ENCODE data around the gene NBPF12. TPM values are rescaled to one million over a fixed set of nuclear protein-coding genes. Genes with fewer than 3 reads are reported as not detected.
"Not testable (repeated sequence)": the region's sequence is repeated elsewhere in the genome, so short reads cannot be mapped to it uniquely, and the experiment has no call there.

NBPF12 gene
- total RNA-seq, 3 donors from 2014 or later = 5.8 to 6.6 (median 6.3) TPM

DNA sequence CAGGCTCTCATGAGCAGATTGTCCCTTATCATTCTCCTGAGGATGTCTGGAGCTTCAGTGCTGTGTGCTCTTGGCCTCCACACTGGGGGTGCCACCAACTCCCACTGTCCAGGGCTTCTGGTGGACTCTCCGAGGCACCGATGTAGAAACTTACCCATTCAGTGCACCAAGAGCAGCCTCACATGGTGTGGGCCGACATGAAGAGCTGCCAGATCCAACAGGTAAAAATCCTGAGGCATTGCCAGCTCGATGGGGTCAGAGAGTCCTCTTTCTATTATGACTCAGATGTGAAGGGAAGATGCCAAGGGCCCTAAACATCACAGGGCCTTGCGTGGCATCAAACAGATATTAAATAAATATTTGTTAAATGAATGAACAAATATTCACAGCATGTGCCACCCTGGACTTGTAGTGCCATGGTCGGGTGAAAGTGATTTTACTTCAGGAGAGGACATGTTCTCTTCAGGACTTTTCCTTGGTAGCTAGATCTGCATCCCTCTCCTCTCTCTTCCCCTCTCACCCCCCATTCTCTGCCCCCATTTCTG, 5.3 kb downstream of the NBPF12 start:
- H3K4me1 Mint-ChIP-seq (ENCODE audit: low read depth); H3K9me3 Mint-ChIP-seq; DNase-seq; H3K27me3 Mint-ChIP-seq (ENCODE audit: low read depth); H3K4me3 Mint-ChIP-seq; ATAC-seq; H3K36me3 Mint-ChIP-seq (ENCODE audit: insufficient read depth): not testable (repeated sequence)

GRCh38 chr1:146948127-146948526, 10.0 kb downstream of the NBPF12 start:
- not testable (repeated sequence) for H3K27me3 Mint-ChIP-seq (ENCODE audit: low read depth); H3K4me1 Mint-ChIP-seq (ENCODE audit: low read depth); H3K36me3 Mint-ChIP-seq (ENCODE audit: insufficient read depth); DNase-seq; H3K4me3 Mint-ChIP-seq; ATAC-seq; H3K9me3 Mint-ChIP-seq

DNA sequence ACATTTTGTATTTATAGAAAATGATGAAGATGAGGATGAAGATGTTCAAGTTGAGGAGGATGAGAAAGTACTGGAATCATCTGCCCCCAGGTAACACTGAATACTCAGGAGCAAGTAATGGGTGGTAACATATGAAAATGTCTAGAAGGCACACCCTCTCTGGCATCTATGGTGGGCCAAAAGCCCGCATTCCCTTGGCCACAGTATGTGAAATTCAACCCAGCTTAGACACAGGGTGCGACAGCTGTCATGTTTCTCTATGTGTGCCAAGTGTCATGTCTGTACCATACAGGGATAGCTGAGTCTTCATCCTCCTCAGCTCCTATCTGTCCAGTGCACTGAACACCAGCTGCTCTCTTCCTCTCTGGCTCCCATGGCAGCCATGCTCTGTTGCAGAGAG, 26.2 kb downstream of the NBPF12 start:
- H3K27me3 Mint-ChIP-seq (ENCODE audit: low read depth); H3K36me3 Mint-ChIP-seq (ENCODE audit: insufficient read depth); DNase-seq; H3K4me1 Mint-ChIP-seq (ENCODE audit: low read depth); H3K9me3 Mint-ChIP-seq; ATAC-seq; H3K4me3 Mint-ChIP-seq: not testable (repeated sequence)

GRCh38 chr1:146966351-146966750, 28.2 kb downstream of the NBPF12 start:
- not testable (repeated sequence) for ATAC-seq; H3K9me3 Mint-ChIP-seq; H3K4me1 Mint-ChIP-seq (ENCODE audit: low read depth); H3K36me3 Mint-ChIP-seq (ENCODE audit: insufficient read depth); H3K27me3 Mint-ChIP-seq (ENCODE audit: low read depth); H3K4me3 Mint-ChIP-seq; DNase-seq

DNA sequence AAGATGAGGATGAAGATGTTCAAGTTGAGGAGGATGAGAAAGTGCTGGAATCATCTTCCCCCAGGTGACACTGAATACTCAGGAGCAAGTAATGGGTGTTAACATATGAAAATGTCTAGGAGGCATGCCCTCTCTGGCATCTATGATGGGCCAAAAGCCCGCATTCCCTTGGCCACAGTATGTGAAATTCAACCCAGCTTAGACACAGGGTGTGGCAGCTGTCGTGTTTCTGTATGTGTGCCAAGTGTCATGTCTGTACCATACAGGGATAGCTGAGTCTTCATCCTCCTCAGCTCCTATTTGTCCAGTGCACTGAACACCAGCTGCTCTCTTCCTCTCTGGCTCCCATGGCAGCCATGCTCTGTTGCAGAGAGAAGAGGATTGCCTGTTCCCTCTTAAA, 32.5 kb downstream of the NBPF12 start:
- H3K4me1 Mint-ChIP-seq (ENCODE audit: low read depth); H3K27me3 Mint-ChIP-seq (ENCODE audit: low read depth); DNase-seq; H3K4me3 Mint-ChIP-seq; H3K36me3 Mint-ChIP-seq (ENCODE audit: insufficient read depth); ATAC-seq; H3K9me3 Mint-ChIP-seq: not testable (repeated sequence)

- DNase-seq; H3K9me3 Mint-ChIP-seq; H3K36me3 Mint-ChIP-seq (ENCODE audit: insufficient read depth); H3K27me3 Mint-ChIP-seq (ENCODE audit: low read depth); ATAC-seq; H3K4me1 Mint-ChIP-seq (ENCODE audit: low read depth); H3K4me3 Mint-ChIP-seq: not testable (repeated sequence)
Measured at GRCh38 chr1:146972681-146973080, 34.6 kb downstream of the NBPF12 start.

DNA sequence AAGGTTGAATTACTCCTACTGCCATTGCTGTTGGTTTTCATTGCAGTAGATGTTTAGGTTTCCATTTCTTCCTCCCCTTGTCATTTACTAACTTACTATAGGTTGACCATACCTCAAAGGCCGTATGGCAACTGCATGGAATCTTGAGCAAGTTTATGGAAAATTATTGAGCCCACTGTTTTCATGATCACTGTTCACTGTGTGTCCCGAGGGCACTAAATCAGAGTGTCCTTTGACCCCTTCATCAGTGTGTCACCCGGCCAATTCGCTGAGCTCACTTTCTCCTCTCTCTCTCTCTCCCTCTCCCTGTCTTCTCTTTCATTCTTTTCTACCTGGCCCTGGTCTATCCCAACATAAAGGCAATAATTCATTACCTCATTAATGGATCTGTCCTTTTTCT, 47.7 kb downstream of the NBPF12 start:
- not testable (repeated sequence) for ATAC-seq; H3K9me3 Mint-ChIP-seq; H3K27me3 Mint-ChIP-seq (ENCODE audit: low read depth); DNase-seq; H3K4me1 Mint-ChIP-seq (ENCODE audit: low read depth); H3K4me3 Mint-ChIP-seq
- H3K36me3 Mint-ChIP-seq (ENCODE audit: insufficient read depth) = peaks cover 11% of the 10 kb centered on the region

GRCh38 chr1:146986450-146986849, 48.3 kb downstream of the NBPF12 start:
- not testable (repeated sequence) for H3K9me3 Mint-ChIP-seq

DNA sequence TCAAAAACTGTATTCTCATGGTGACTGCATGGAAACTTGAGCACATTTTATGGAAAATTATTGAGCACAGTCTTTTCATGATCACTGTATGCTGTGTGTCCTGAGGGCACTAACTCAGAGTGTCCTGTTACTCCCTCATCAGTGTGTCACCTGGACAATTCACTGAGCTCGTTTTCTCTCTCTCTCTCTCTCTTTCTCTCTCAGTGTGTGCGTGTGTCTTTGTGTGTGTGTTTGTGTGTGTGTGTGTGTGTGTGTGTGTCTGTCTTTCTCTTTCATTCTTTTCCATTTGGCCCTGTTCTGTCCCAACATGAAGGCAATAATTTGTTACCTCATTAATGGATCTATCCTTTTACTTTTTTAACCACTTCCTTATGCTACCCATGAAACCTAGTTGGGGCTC, 49.4 kb downstream of the NBPF12 start:
- not testable (repeated sequence) for H3K9me3 Mint-ChIP-seq; H3K27me3 Mint-ChIP-seq (ENCODE audit: low read depth); ATAC-seq; DNase-seq; H3K4me3 Mint-ChIP-seq; H3K4me1 Mint-ChIP-seq (ENCODE audit: low read depth)
- H3K36me3 Mint-ChIP-seq (ENCODE audit: insufficient read depth) = peaks cover 11% of the 10 kb centered on the region

More at GRCh38 chr1:146986450-146986849, 48.3 kb downstream of the NBPF12 start:
- not testable (repeated sequence) for H3K4me3 Mint-ChIP-seq; H3K4me1 Mint-ChIP-seq (ENCODE audit: low read depth); H3K27me3 Mint-ChIP-seq (ENCODE audit: low read depth); ATAC-seq; DNase-seq
- peaks cover 11% of the 10 kb centered on the region for H3K36me3 Mint-ChIP-seq (ENCODE audit: insufficient read depth)

- H3K9me3 Mint-ChIP-seq; DNase-seq; H3K4me1 Mint-ChIP-seq (ENCODE audit: low read depth); H3K4me3 Mint-ChIP-seq; ATAC-seq; H3K27me3 Mint-ChIP-seq (ENCODE audit: low read depth): not testable (repeated sequence)
- peaks cover 14% of the 10 kb centered on the region for H3K36me3 Mint-ChIP-seq (ENCODE audit: insufficient read depth)
Measured at GRCh38 chr1:146989455-146989854, 51.3 kb downstream of the NBPF12 start.

GRCh38 chr1:147008495-147008894, 70.4 kb downstream of the NBPF12 start:
- Mint-ChIP-seq H3K27me3 (ENCODE audit: low read depth) (peaks cover 26% of the 10 kb centered on the region), H3K9me3 (peaks cover 23% of the 10 kb centered on the region)
- not testable (repeated sequence) for DNase-seq; ATAC-seq; H3K4me1 Mint-ChIP-seq (ENCODE audit: low read depth); H3K4me3 Mint-ChIP-seq; H3K36me3 Mint-ChIP-seq (ENCODE audit: insufficient read depth)

DNA sequence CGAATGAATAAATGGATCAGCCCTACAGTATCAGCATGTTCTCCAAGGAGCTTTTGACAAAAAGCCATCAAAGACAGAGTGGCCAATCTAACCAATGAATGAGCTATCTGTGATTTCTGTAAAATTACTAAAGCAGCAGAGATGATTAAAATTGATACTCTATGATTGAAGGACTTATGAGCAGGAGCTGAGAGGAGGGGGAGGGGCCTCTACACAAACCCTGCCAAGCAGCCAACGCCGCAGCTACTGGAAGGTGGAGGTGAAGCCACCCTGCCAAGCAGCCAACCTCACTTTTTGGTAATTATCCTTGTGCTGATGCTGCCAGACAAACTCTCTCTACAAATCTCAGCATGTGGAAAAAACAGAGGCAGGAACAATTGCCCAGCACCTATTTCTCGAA, 88.9 kb downstream of the NBPF12 start:
- not testable (repeated sequence) for H3K36me3 Mint-ChIP-seq (ENCODE audit: insufficient read depth); H3K4me3 Mint-ChIP-seq; DNase-seq; H3K4me1 Mint-ChIP-seq (ENCODE audit: low read depth); H3K9me3 Mint-ChIP-seq; ATAC-seq
- peaks cover 16% of the 10 kb centered on the region for H3K27me3 Mint-ChIP-seq (ENCODE audit: low read depth)

- peaks cover 18% of the 10 kb centered on the region for H3K27me3 Mint-ChIP-seq (ENCODE audit: low read depth)
- H3K4me1 Mint-ChIP-seq (ENCODE audit: low read depth); DNase-seq; H3K36me3 Mint-ChIP-seq (ENCODE audit: insufficient read depth); H3K9me3 Mint-ChIP-seq; H3K4me3 Mint-ChIP-seq: not testable (repeated sequence)
- peak; percentile 40 to 72 for ATAC-seq
Measured at GRCh38 chr1:147030066-147030653, 92.0 kb downstream of the NBPF12 start.

DNA sequence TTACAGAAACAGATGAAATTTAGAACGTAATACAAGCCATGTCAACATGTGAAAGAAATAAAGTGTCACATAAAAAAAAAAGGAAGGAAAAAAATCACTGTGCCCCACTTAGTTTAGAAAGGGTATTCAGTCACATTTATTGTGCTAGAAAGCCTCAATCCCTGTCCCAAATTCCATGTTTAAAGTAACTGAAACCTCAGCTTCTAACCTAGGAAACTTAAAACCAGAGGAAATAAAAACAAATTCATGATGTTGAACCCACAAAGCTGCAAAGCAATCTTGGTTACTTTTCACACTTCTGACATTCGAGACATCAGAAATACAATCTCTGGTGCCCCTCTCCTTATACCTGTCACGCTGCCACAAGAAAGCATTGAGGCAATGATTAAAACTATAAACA, 101.8 kb downstream of the NBPF12 start:
- no peaks in the 10 kb centered on the region for H3K9me3 Mint-ChIP-seq
- no peak overlapping the region for H3K4me3 Mint-ChIP-seq
- no peak for ATAC-seq
- H3K4me1 Mint-ChIP-seq (ENCODE audit: low read depth) = peaks cover 5% of the 10 kb centered on the region
- no peaks in the 10 kb centered on the region for H3K36me3 Mint-ChIP-seq (ENCODE audit: insufficient read depth)
- H3K27me3 Mint-ChIP-seq (ENCODE audit: low read depth) = peaks cover under 1% of the 10 kb centered on the region
- DNase-seq = no peak

GRCh38 chr1:147042891-147043290, 104.8 kb downstream of the NBPF12 start:
- not testable (repeated sequence) for H3K27me3 Mint-ChIP-seq (ENCODE audit: low read depth); ATAC-seq; H3K9me3 Mint-ChIP-seq; H3K4me3 Mint-ChIP-seq; DNase-seq; H3K36me3 Mint-ChIP-seq (ENCODE audit: insufficient read depth)
- H3K4me1 Mint-ChIP-seq (ENCODE audit: low read depth) = peaks cover 25% of the 10 kb centered on the region
